Muscle of back (tissue), 13 donors: ENCODE results near the gene UBE2QL1. TPM values are rescaled to one million over a fixed set of nuclear protein-coding genes. Genes with fewer than 3 reads are reported as not detected.

ENCODE experiments used
- DNase-seq, 3 donors: peaks; one replicate each; pipeline versions ENCODE4 v3.0.0 to v3.0.0-alpha.2; 2013
- long read RNA-seq, 9 donors: transcript quantifications; one replicate each; lab custom pipeline, GENCODE V29; 2026
- polyA plus RNA-seq, 10 donors: library from polyadenylated mRNA; unstranded; fragments of 120-200 nt; gene quantifications; one replicate each; pipeline ENCODE4 v1.2.1, GENCODE V29; 2013; ENCODE audit not compliant: insufficient read length in 10 of 10

The UBE2QL1 gene
- 1 to 10 TPM; 1.3 to 3.3 (median 2.2) TPM for polyA plus RNA-seq
- long read RNA-seq, donor 1, full-length matches to known transcripts: 2 of 2 reads
- long read RNA-seq, donor 1, partial matches to known transcripts: 0 of 2 reads
- long read RNA-seq, donor 1, other reads (novel, unspliced or antisense): 0 of 2 reads
- long read RNA-seq, donor 2, full-length matches to known transcripts: 6 of 6 reads
- long read RNA-seq, donor 2, partial matches to known transcripts: 0 of 6 reads
- long read RNA-seq, donor 2, other reads (novel, unspliced or antisense): 0 of 6 reads
- long read RNA-seq, donor 3: 0 reads
- long read RNA-seq, donor 4: 0 reads
- long read RNA-seq, donor 5, full-length matches to known transcripts: 2 of 2 reads
- long read RNA-seq, donor 5, partial matches to known transcripts: 0 of 2 reads
- long read RNA-seq, donor 5, other reads (novel, unspliced or antisense): 0 of 2 reads
- long read RNA-seq, donor 6, full-length matches to known transcripts: 5 of 5 reads
- long read RNA-seq, donor 6, partial matches to known transcripts: 0 of 5 reads
- long read RNA-seq, donor 6, other reads (novel, unspliced or antisense): 0 of 5 reads
- long read RNA-seq, donor 7, full-length matches to known transcripts: 1 of 1 reads
- long read RNA-seq, donor 7, partial matches to known transcripts: 0 of 1 reads
- long read RNA-seq, donor 7, other reads (novel, unspliced or antisense): 0 of 1 reads
- long read RNA-seq, donor 8, full-length matches to known transcripts: 2 of 2 reads
- long read RNA-seq, donor 8, partial matches to known transcripts: 0 of 2 reads
- long read RNA-seq, donor 8, other reads (novel, unspliced or antisense): 0 of 2 reads
- long read RNA-seq, donor 9: 0 reads

GRCh38 chr5:6448622-6449464 lies at the start of gene UBE2QL1:
Gene UBE2QL1 (plus strand): TSS chr5:6448859. CDS start chr5:6448894, 35 bp downstream.
- peak in 2 of 3 donors; percentile 12 to 47 for DNase-seq

GRCh38 chr5:6399980-6400910 lies 48.4 kb upstream of the UBE2QL1 start:
- peak in 1 of 3 donors; percentile 63 for DNase-seq

GRCh38 chr5:6401410-6401809 lies 47.2 kb upstream of the UBE2QL1 start:
- DNase-seq: no peak

GRCh38 chr5:6402939-6403338 lies 45.7 kb upstream of the UBE2QL1 start:
- DNase-seq: peak in 1 of 3 donors; percentile 23

- no peak for DNase-seq
These were observed 45.2 kb upstream of the UBE2QL1 start for GRCh38 chr5:6403416-6403815.

GRCh38 chr5:6404129-6404528 lies 44.5 kb upstream of the UBE2QL1 start:
- peak in 1 of 3 donors; percentile 57 for DNase-seq

GRCh38 chr5:6405591-6405990 lies 43.1 kb upstream of the UBE2QL1 start:
- DNase-seq: no peak

GRCh38 chr5:6407558-6408259 lies 41.0 kb upstream of the UBE2QL1 start:
- DNase-seq: no peak

GRCh38 chr5:6408260-6408596 lies 40.4 kb upstream of the UBE2QL1 start:
- no peak for DNase-seq

GRCh38 chr5:6408627-6409446 lies 39.8 kb upstream of the UBE2QL1 start:
- DNase-seq: no peak

- no peak for DNase-seq
These were observed 38.2 kb upstream of the UBE2QL1 start for GRCh38 chr5:6410421-6410820.

- no peak for DNase-seq
These were observed 37.5 kb upstream of the UBE2QL1 start for GRCh38 chr5:6411141-6411540.

GRCh38 chr5:6412811-6413210 lies 35.8 kb upstream of the UBE2QL1 start:
- DNase-seq: no peak

GRCh38 chr5:6417657-6418056 lies 31.0 kb upstream of the UBE2QL1 start:
- DNase-seq: no peak

- DNase-seq: no peak
These were observed 29.9 kb upstream of the UBE2QL1 start for GRCh38 chr5:6418679-6419276.

GRCh38 chr5:6419340-6419852 lies 29.3 kb upstream of the UBE2QL1 start:
- DNase-seq: peak in 1 of 3 donors; percentile 23

GRCh38 chr5:6423327-6424109 lies 25.1 kb upstream of the UBE2QL1 start:
- DNase-seq: no peak
